ENCODE results near the gene MERTK. TPM values are rescaled to one million over a fixed set of nuclear protein-coding genes. Genes with fewer than 3 reads are reported as not detected.
"Not testable (repeated sequence)": the region's sequence is repeated elsewhere in the genome, so short reads cannot be mapped to it uniquely, and the experiment has no call there.

MERTK gene
- polyA plus RNA-seq, 4 donors = 19.7 to 23.5 (median 20.6) TPM

GRCh38 chr2:111944531-111945210, 46.3 kb downstream of the MERTK start:
- no peak for DNase-seq (ENCODE audit: low read depth in 4 of 4, low spot score in 2 of 4)

GRCh38 chr2:111945444-111946293, 47.3 kb downstream of the MERTK start:
- DNase-seq (ENCODE audit: low read depth in 4 of 4, low spot score in 2 of 4) = no peak

GRCh38 chr2:111946294-111947114, 48.1 kb downstream of the MERTK start:
- peak in 1 of 4 donors; percentile 24 for DNase-seq (ENCODE audit: low read depth in 4 of 4, low spot score in 2 of 4)

GRCh38 chr2:111947219-111947618, 48.8 kb downstream of the MERTK start:
- DNase-seq (ENCODE audit: low read depth in 4 of 4, low spot score in 2 of 4) = no peak

- no peak for DNase-seq (ENCODE audit: low read depth in 4 of 4, low spot score in 2 of 4)
Observed at GRCh38 chr2:111948832-111949231, 50.4 kb downstream of the MERTK start.

- DNase-seq (ENCODE audit: low read depth in 4 of 4, low spot score in 2 of 4) = no peak
Observed at GRCh38 chr2:111950236-111950635, 51.8 kb downstream of the MERTK start.

GRCh38 chr2:111951486-111951885, 53.1 kb downstream of the MERTK start:
- no peak for DNase-seq (ENCODE audit: low read depth in 4 of 4, low spot score in 2 of 4)

GRCh38 chr2:111952871-111953452, 54.6 kb downstream of the MERTK start:
- DNase-seq (ENCODE audit: low read depth in 4 of 4, low spot score in 2 of 4) = no peak

GRCh38 chr2:111954602-111955332, 56.4 kb downstream of the MERTK start:
- no peak for DNase-seq (ENCODE audit: low read depth in 4 of 4, low spot score in 2 of 4)

GRCh38 chr2:111957872-111958354, 59.5 kb downstream of the MERTK start:
- no peak for DNase-seq (ENCODE audit: low read depth in 4 of 4, low spot score in 2 of 4)

- no peak for DNase-seq (ENCODE audit: low read depth in 4 of 4, low spot score in 2 of 4)
Observed at GRCh38 chr2:111958901-111959300, 60.5 kb downstream of the MERTK start.

- no peak for DNase-seq (ENCODE audit: low read depth in 4 of 4, low spot score in 2 of 4)
Observed at GRCh38 chr2:111961663-111962062, 63.3 kb downstream of the MERTK start.

GRCh38 chr2:111963086-111963485, 64.7 kb downstream of the MERTK start:
- DNase-seq (ENCODE audit: low read depth in 4 of 4, low spot score in 2 of 4) = not testable (repeated sequence)

- not testable (repeated sequence) for DNase-seq (ENCODE audit: low read depth in 4 of 4, low spot score in 2 of 4)
Observed at GRCh38 chr2:111963508-111963907, 65.1 kb downstream of the MERTK start.

- no peak for DNase-seq (ENCODE audit: low read depth in 4 of 4, low spot score in 2 of 4)
Observed at GRCh38 chr2:111965062-111965461, 66.7 kb downstream of the MERTK start.

GRCh38 chr2:111966241-111966640, 67.8 kb downstream of the MERTK start:
- no peak for DNase-seq (ENCODE audit: low read depth in 4 of 4, low spot score in 2 of 4)

GRCh38 chr2:111967018-111967417, 68.6 kb downstream of the MERTK start:
- no peak for DNase-seq (ENCODE audit: low read depth in 4 of 4, low spot score in 2 of 4)

- DNase-seq (ENCODE audit: low read depth in 4 of 4, low spot score in 2 of 4) = no peak
Observed at GRCh38 chr2:111970453-111970852, 72.0 kb downstream of the MERTK start.

GRCh38 chr2:111972955-111973565, 74.7 kb downstream of the MERTK start:
- no peak for DNase-seq (ENCODE audit: low read depth in 4 of 4, low spot score in 2 of 4)

Data from left renal cortex interstitium (tissue), 4 donors.